ENCODE measurements around the gene CLCN7.

- TF ChIP-seq CTCF (IDR thresholded peaks at IDR 0.05; ENCODE audit: low read depth, low read length) (no peak), EZH2phosphoT487 (IDR thresholded peaks at IDR 0.05; ENCODE audit: low read depth) (no peak)
Measured at GRCh38 chr16:1500465-1501150, 25.8 kb upstream of the CLCN7 start.

Data from OCI-LY3 (cell line).